ENCODE results near the gene CD109. TPM values are rescaled to one million over a fixed set of nuclear protein-coding genes. Genes with fewer than 3 reads are reported as not detected.
"Not testable (repeated sequence)": the region's sequence is repeated elsewhere in the genome, so short reads cannot be mapped to it uniquely, and the experiment has no call there.

CD109 gene
- total RNA-seq, 2 donors from 2014 or later: 2.0 TPM

- DNase-seq: no peak
- Histone ChIP-seq H3K4me1 (ENCODE audit: control insufficient read depth, insufficient read depth, low read length) (no peaks in the 10 kb centered on the region), H3K27ac (ENCODE audit: low read depth, low read length) (no peak overlapping the region), H3K36me3 (ENCODE audit: control insufficient read depth, insufficient read depth, low read length) (no peaks in the 10 kb centered on the region), H3K9ac (ENCODE audit: extremely low read depth, low read length, poor library complexity, severe bottlenecking) (no peak overlapping the region), H3K9me3 (ENCODE audit: control insufficient read depth, low read length) (no peaks in the 10 kb centered on the region), H3K4me3 (ENCODE audit: low read length) (no peak overlapping the region), H3K27me3 (ENCODE audit: control insufficient read depth, insufficient read depth, low read length, poor library complexity, severe bottlenecking) (no peaks in the 10 kb centered on the region)
- 77 to 100% methylated on average over 1 to 2 of the region's 3 CpGs for WGBS, 2 experiments (ENCODE audit: insufficient coverage in 1 of 2, insufficient read length in 1 of 2)
- Mint-ChIP-seq H3K36me3 (ENCODE audit: low read depth) (no peaks in the 10 kb centered on the region), H3K27ac (no peak overlapping the region), H3K4me3 (no peak overlapping the region), H3K27me3 (ENCODE audit: insufficient read depth) (no peaks in the 10 kb centered on the region), H3K4me1 (no peaks in the 10 kb centered on the region), H3K9me3 (peaks cover 21% of the 10 kb centered on the region)
- TF ChIP-seq, protein P1, sequence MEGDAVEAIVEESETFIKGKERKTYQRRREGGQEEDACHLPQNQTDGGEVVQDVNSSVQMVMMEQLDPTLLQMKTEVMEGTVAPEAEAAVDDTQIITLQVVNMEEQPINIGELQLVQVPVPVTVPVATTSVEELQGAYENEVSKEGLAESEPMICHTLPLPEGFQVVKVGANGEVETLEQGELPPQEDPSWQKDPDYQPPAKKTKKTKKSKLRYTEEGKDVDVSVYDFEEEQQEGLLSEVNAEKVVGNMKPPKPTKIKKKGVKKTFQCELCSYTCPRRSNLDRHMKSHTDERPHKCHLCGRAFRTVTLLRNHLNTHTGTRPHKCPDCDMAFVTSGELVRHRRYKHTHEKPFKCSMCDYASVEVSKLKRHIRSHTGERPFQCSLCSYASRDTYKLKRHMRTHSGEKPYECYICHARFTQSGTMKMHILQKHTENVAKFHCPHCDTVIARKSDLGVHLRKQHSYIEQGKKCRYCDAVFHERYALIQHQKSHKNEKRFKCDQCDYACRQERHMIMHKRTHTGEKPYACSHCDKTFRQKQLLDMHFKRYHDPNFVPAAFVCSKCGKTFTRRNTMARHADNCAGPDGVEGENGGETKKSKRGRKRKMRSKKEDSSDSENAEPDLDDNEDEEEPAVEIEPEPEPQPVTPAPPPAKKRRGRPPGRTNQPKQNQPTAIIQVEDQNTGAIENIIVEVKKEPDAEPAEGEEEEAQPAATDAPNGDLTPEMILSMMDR (conservative IDR thresholded peaks at IDR 0.05): no peak
Measured at GRCh38 chr6:73679009-73679408, 17.0 kb upstream of the CD109 start.

DNA sequence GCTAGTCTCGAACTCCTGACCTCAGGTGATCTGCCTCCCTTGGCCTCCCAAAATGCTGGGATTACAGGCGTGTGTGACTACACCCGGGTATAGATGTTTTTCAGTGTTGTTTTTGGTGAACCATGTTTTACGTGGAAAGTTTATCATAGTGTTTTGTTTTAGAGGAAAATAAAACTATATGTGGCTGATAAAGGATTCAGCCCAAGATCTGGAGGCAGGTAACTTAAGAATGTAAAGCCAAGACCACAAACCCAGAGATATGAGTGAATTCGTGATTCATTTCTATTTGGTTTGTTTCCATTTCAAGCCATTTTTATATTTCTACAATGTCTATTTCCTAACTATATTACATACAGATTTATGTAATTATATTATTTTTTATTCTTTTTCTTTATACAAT lies 16.2 kb upstream of the CD109 start:
- peaks cover 23% of the 10 kb centered on the region for H3K9me3 Mint-ChIP-seq
- not testable (repeated sequence) for H3K27ac Mint-ChIP-seq; H3K36me3 Mint-ChIP-seq (ENCODE audit: low read depth); H3K4me1 ChIP-seq (ENCODE audit: control insufficient read depth, insufficient read depth, low read length); H3K27me3 Mint-ChIP-seq (ENCODE audit: insufficient read depth); H3K4me1 Mint-ChIP-seq; H3K9ac ChIP-seq (ENCODE audit: extremely low read depth, low read length, poor library complexity, severe bottlenecking); H3K36me3 ChIP-seq (ENCODE audit: control insufficient read depth, insufficient read depth, low read length); H3K27me3 ChIP-seq (ENCODE audit: control insufficient read depth, insufficient read depth, low read length, poor library complexity, severe bottlenecking); H3K9me3 ChIP-seq (ENCODE audit: control insufficient read depth, low read length); H3K27ac ChIP-seq (ENCODE audit: low read depth, low read length); H3K4me3 ChIP-seq (ENCODE audit: low read length); H3K4me3 Mint-ChIP-seq; DNase-seq
- 76 to 88% methylated on average over 2 to 5 of the region's 5 CpGs for WGBS, 2 experiments (ENCODE audit: insufficient coverage in 1 of 2, insufficient read length in 1 of 2)

- Histone ChIP-seq H3K9me3 (ENCODE audit: control insufficient read depth, low read length) (no peaks in the 10 kb centered on the region), H3K9ac (ENCODE audit: extremely low read depth, low read length, poor library complexity, severe bottlenecking) (no peak overlapping the region), H3K36me3 (ENCODE audit: control insufficient read depth, insufficient read depth, low read length) (no peaks in the 10 kb centered on the region), H3K4me1 (ENCODE audit: control insufficient read depth, insufficient read depth, low read length) (no peaks in the 10 kb centered on the region), H3K27ac (ENCODE audit: low read depth, low read length) (no peak overlapping the region), H3K4me3 (ENCODE audit: low read length) (no peak overlapping the region), H3K27me3 (ENCODE audit: control insufficient read depth, insufficient read depth, low read length, poor library complexity, severe bottlenecking) (no peaks in the 10 kb centered on the region)
- Mint-ChIP-seq H3K9me3 (peaks cover 23% of the 10 kb centered on the region), H3K36me3 (ENCODE audit: low read depth) (no peaks in the 10 kb centered on the region), H3K4me1 (no peaks in the 10 kb centered on the region), H3K27ac (no peak overlapping the region), H3K4me3 (no peak overlapping the region), H3K27me3 (ENCODE audit: insufficient read depth) (no peaks in the 10 kb centered on the region)
- TF ChIP-seq, protein P1 (conservative IDR thresholded peaks at IDR 0.05): no peak
- 93 to 100% methylated on average over 1 to 5 of the region's 5 CpGs for WGBS, 2 experiments (ENCODE audit: insufficient coverage in 1 of 2, insufficient read length in 1 of 2)
- DNase-seq: no peak
Measured at GRCh38 chr6:73680289-73680918, 15.6 kb upstream of the CD109 start.

DNA sequence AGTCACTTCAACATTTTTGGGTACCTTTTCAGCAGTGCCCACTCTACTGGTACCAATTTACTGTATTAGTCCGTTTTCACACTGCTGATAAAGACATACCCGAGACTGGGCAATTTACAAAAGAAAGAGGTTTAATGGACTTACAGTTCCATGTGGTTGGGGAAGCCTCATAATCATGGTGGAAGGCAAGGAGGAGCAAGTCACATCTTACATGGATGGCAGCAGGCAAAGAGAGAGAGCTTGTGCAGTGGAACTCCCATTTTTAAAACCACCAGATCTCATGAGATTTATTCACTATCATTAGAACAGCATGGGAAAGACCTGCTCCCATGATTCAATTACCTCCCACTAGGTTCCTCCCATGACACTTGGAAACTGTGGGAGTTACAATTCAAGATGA lies 12.4 kb upstream of the CD109 start:
- DNase-seq; H3K4me3 Mint-ChIP-seq; H3K27ac Mint-ChIP-seq; H3K36me3 Mint-ChIP-seq (ENCODE audit: low read depth); H3K4me3 ChIP-seq (ENCODE audit: low read length); H3K9ac ChIP-seq (ENCODE audit: extremely low read depth, low read length, poor library complexity, severe bottlenecking); H3K4me1 ChIP-seq (ENCODE audit: control insufficient read depth, insufficient read depth, low read length); H3K27ac ChIP-seq (ENCODE audit: low read depth, low read length); H3K27me3 ChIP-seq (ENCODE audit: control insufficient read depth, insufficient read depth, low read length, poor library complexity, severe bottlenecking); H3K27me3 Mint-ChIP-seq (ENCODE audit: insufficient read depth); H3K9me3 ChIP-seq (ENCODE audit: control insufficient read depth, low read length); H3K4me1 Mint-ChIP-seq; H3K36me3 ChIP-seq (ENCODE audit: control insufficient read depth, insufficient read depth, low read length): not testable (repeated sequence)
- peaks cover 23% of the 10 kb centered on the region for H3K9me3 Mint-ChIP-seq
- 80 to 84% methylated on average over 1 to 2 of the region's 2 CpGs for WGBS, 2 experiments (ENCODE audit: insufficient coverage in 1 of 2, insufficient read length in 1 of 2)
